Measurements from ENCODE around the gene RREB1.

GRCh38 chr6:7098993-7099392 lies 8.8 kb upstream of the RREB1 start:
- TF ChIP-seq POLR2A (IDR thresholded peaks at IDR 0.05; ENCODE audit: low read depth, low read length) = no peak
- no peak for TF ChIP-seq POLR2AphosphoS5 (IDR thresholded peaks at IDR 0.05; ENCODE audit: low read depth, low read length)
- TF ChIP-seq TAF1 (IDR thresholded peaks at IDR 0.05; ENCODE audit: low read depth, low read length) = no peak

All from GM12891 (cell line).